ENCODE measurements around the gene GABBR2. TPM values are rescaled to one million over a fixed set of nuclear protein-coding genes. Genes with fewer than 3 reads are reported as not detected.
A peak's percentile ranks its signal among the peaks of the same experiment; 100 is the strongest.

GABBR2 gene
- total and polyA plus RNA-seq, 8 donors: 0.41 to 2.3 (median 0.79) TPM

- no peaks in the 10 kb centered on the region for H3K9me3 ChIP-seq
- H3K4me1 ChIP-seq: no peaks in the 10 kb centered on the region
- H3K36me3 ChIP-seq: no peaks in the 10 kb centered on the region
- no peak for TF ChIP-seq CTCF (IDR thresholded peaks at IDR 0.05)
- no peak for DNase-seq
- H3K4me3 ChIP-seq: no peak overlapping the region
- no peak overlapping the region for H3K27ac ChIP-seq
- ATAC-seq: no peak
- intact Hi-C loops (cut with DNase I): no loop called here
- no peaks in the 10 kb centered on the region for H3K27me3 ChIP-seq
These were observed 302.3 kb downstream of the GABBR2 start for GRCh38 chr9:98406469-98406868.

- H3K4me1 ChIP-seq: no peaks in the 10 kb centered on the region
- no peaks in the 10 kb centered on the region for H3K27me3 ChIP-seq
- ATAC-seq (no peak), DNase-seq (no peak)
- no peak for TF ChIP-seq CTCF (IDR thresholded peaks at IDR 0.05)
- H3K9me3 ChIP-seq: no peaks in the 10 kb centered on the region
- H3K36me3 ChIP-seq: no peaks in the 10 kb centered on the region
- no peak overlapping the region for H3K27ac ChIP-seq
- no peak overlapping the region for H3K4me3 ChIP-seq
- intact Hi-C loops (cut with DNase I): no loop called here
These were observed 304.5 kb downstream of the GABBR2 start for GRCh38 chr9:98404237-98404636.

DNA sequence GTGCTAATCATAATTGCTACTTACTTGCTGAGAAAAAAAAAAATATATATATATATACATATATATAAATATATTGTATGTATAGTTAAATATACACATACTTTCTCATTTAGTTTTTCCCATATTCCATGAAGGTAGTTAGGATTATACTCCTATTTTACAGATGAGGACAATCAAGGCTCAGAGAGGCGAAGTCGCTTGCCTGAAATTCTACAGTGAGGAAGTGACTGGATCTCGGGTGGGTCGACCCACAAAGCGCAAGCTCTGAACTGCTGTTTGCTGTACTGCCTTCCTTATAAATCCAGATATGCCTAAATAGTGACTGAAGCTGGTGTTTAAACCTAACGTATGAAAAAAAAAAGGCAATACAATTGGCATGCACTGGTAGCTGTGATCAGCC is 305.0 kb downstream of the GABBR2 start:
- Histone ChIP-seq H3K9me3 (no peaks in the 10 kb centered on the region), H3K4me1 (no peaks in the 10 kb centered on the region), H3K27me3 (no peaks in the 10 kb centered on the region), H3K27ac (no peak overlapping the region), H3K4me3 (no peak overlapping the region), H3K36me3 (no peaks in the 10 kb centered on the region)
- intact Hi-C loops (cut with DNase I): no loop called here
- DNase-seq (no peak), ATAC-seq (no peak)
- no peak for TF ChIP-seq CTCF (IDR thresholded peaks at IDR 0.05)

GRCh38 chr9:98402019-98402840 is 306.5 kb downstream of the GABBR2 start:
- TF ChIP-seq CTCF (IDR thresholded peaks at IDR 0.05): no peak
- no peaks in the 10 kb centered on the region for H3K36me3 ChIP-seq
- H3K27ac ChIP-seq: no peak overlapping the region
- intact Hi-C loops (cut with DNase I): no loop called here
- DNase-seq (no peak), ATAC-seq (no peak)
- H3K9me3 ChIP-seq: no peaks in the 10 kb centered on the region
- H3K4me3 ChIP-seq: no peak overlapping the region
- H3K27me3 ChIP-seq: no peaks in the 10 kb centered on the region
- H3K4me1 ChIP-seq: no peaks in the 10 kb centered on the region

DNA sequence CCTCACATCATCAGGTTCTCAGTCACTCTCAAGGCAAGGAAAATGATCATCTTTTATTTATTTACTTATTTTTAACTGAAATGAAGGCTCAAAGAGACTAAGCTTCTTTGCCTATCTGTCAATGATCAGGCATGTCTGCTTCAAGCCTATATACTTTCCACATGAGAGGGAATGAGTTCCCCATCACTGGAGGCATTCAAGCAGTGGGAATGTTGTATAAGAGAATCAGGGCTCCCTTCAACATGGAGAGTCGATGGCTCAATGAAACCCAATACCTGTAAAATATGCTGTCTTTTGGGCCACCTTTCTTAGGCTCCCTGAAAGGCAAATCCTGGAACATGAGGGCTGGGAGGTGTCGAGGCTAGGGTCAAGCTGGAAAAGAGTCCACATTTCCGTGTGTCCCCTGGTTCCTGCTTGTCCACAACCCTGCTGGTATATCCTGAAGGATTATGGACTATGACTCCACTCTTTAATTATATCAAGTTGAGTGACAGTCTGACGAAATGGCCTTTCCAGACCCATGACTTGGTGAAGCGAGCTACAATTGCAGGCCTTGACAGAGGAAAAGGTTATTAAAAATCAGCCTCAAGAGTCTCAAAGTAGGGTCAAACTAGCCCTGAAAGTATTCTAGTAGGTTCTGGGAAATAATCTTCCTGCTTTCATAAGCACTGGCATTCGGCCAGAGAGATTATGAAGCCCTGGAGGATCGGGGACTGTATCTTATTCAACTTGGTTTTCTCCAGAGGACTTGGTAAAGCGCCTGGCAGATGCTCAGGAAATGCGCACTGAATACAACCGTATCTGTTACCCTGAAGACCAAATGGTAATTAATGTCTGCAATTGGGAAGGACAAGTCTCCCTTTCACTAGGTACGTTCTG is 307.4 kb downstream of the GABBR2 start:
- H3K4me1 ChIP-seq: no peaks in the 10 kb centered on the region
- H3K36me3 ChIP-seq: no peaks in the 10 kb centered on the region
- H3K4me3 ChIP-seq: no peak overlapping the region
- ATAC-seq (no peak), DNase-seq (peak in 1 of 4 donors; percentile 22)
- H3K27me3 ChIP-seq: no peaks in the 10 kb centered on the region
- H3K27ac ChIP-seq: no peak overlapping the region
- no peaks in the 10 kb centered on the region for H3K9me3 ChIP-seq
- no peak for TF ChIP-seq CTCF (IDR thresholded peaks at IDR 0.05)
- intact Hi-C loops (cut with DNase I): no loop called here

All from left lung (tissue), 10 donors.